Gastrocnemius medialis (tissue), 4 donors: ENCODE results near the gene TFIP11. TPM values are rescaled to one million over a fixed set of nuclear protein-coding genes. Genes with fewer than 3 reads are reported as not detected.

Experiments used
- ATAC-seq, 2 donors: fragments of 150-250 bp; one replicate each; pipeline ENCODE4 v1.9.1; 2016
- DNase-seq, 2 donors: peaks; one replicate each; pipeline ENCODE4 v3.0.0-alpha.2; 2019
- H3K27ac ChIP-seq, 4 donors: fragments of 200-600 bp; sonication (generic); 1 replicate in 1 of 4; 2 replicates in 3 of 4; pipeline ENCODE4 v1.5.1; 2016 to 2018; ENCODE audit warnings: mild to moderate bottlenecking in 2 of 4, moderate library complexity in 1 of 4
- H3K27me3 ChIP-seq, 3 donors: fragments of 200-600 bp; sonication (generic) in 2 of 3; 1 replicate in 1 of 3; 2 replicates in 2 of 3; pipeline versions ENCODE4 v1.5.1 to v1.6.0; 2016 to 2019; ENCODE audit warnings: mild to moderate bottlenecking in 1 of 3, moderate library complexity in 1 of 3
- H3K36me3 ChIP-seq, 2 donors: fragments of 200-600 bp; sonication (generic) in 1 of 2; one replicate each; pipeline ENCODE4 v1.5.1; 2017 to 2018
- H3K4me1 ChIP-seq, 2 donors: fragments of 200-600 bp; sonication (generic) in 1 of 2; one replicate each; pipeline ENCODE4 v1.5.1; 2016 to 2017; ENCODE audit warnings: mild to moderate bottlenecking in 2 of 2
- H3K4me3 ChIP-seq, 4 donors: fragments of 200-600 bp; sonication (generic) in 3 of 4; 1 replicate in 1 of 4; 2 replicates in 3 of 4; pipeline ENCODE4 v1.5.1; 2016 to 2019; ENCODE audit warnings: mild to moderate bottlenecking in 2 of 4
- H3K9me3 ChIP-seq, 3 donors: fragments of 200-600 bp; sonication (generic) in 2 of 3; 1 replicate in 1 of 3; 2 replicates in 2 of 3; pipeline ENCODE4 v1.5.1; 2016 to 2019
- POLR2A ChIP-seq, 2 donors: fragments of 450-650 bp; IDR thresholded peaks; one replicate each; pipeline ENCODE4 v1.6.1; 2017; ENCODE audit warnings: antibody characterized with exemption in 2 of 2, mild to moderate bottlenecking in 2 of 2, moderate library complexity in 2 of 2
- in situ Hi-C, 4 donors: fragments of 200-750 bp; cut with MboI; loops; one replicate each; pipeline versions ENCODE4 v1.15.0 to v1.8.0; 2017; ENCODE audit warnings: low sequenced_read_pairs in 4 of 4
- intact Hi-C: fragments of 100-400 bp; cut with DNase I; formaldehyde crosslinking; loops from one replicate; pipeline ENCODE4 v1.15.1; 2023; ENCODE audit warnings: low total_unique reads
- total RNA-seq, 4 donors: library from RNA; depleted of rRNA; stranded (reverse); fragments of >200 nt; gene quantifications; one replicate each; pipeline versions ENCODE4 v1.1.0 to v1.2.3, GENCODE V29; 2016
- TF ChIP-seq, protein P1 (sequence below), 5 experiments: fragments of 450-650 bp in 3 of 5; fragments of 200-600 bp in 2 of 5; sonication (generic) in 2 of 5; IDR thresholded peaks in 4 of 5; conservative IDR thresholded peaks in 1 of 5; 1 replicate in 4 of 5; 2 replicates in 1 of 5; pipeline ENCODE4 v1.5.1; 2016 to 2019; ENCODE audit warnings: antibody characterized with exemption in 5 of 5, mild to moderate bottlenecking in 3 of 5, moderate library complexity in 3 of 5

TFIP11 gene
- total RNA-seq, 4 donors from 2014 or later: 33.1 to 65.7 (median 49.2) TPM

DNA sequence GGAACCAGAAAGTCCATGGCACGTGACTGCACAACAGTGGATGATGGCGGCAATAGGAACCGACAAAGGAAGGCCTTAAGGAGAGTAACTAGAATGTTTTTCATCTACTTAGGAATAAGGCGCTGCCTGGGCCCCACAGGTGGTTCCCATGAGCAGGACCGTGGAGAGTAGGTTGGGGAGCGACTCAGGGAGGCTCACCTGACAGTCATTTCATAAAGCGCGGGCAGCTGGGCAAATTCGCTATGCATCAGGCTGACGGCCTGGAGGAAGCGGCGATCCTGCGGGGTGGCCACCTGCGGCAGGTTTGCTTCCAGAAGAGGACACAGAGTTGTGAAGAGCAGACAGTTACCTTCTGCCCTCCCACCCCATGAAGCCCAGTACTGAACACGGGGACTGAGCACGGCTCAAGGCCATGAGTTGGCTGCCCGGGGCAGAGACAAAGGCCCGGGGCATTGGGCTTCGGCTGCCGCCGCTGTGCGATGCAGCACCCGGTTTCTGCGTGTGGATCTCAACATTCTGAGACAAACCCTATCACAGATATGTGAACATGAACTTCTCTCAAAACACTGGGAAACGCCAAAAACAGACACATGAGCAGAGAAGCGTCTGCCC, 54.5 kb downstream of the TFIP11 start:
- in situ Hi-C loops: no loop called here

DNA sequence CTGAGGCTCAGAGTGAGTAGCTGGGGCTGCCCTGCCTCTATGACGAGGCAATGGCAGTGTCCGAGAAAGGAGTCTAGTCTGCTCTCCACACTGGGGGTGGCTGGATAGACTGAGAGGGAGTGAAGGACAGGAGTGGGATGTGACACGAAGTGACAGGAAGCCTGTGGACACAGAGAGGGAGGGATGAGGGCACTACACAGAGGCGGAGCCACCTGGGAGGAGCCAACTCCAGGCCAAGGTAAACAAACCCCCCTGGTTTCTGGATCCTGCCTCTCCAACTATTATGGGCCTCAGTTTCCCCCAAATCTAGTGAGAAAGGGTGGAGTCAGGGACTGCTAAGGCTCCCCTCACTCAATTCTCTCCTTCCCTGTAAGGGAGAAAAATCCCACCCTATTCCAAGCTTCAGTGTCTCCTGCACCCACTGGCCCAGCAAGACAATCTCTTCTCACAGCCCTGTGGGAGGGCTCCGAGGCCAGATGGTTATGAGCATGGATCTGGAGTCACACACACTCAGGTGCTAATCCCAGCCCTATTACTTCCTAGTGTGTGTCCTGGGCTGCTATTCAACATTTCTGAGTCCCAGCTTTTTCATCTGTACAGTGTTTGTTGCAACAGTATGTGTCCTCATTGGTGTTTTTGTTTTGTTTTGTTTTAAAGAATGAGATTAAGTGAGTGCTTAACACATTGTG, 58.3 kb downstream of the TFIP11 start:
- DNase-seq: no peak
- in situ Hi-C loops (no loop called here), intact Hi-C loops (no loop called here)
- no peak for TF ChIP-seq POLR2A (IDR thresholded peaks at IDR 0.05)
- TF ChIP-seq, protein P1, sequence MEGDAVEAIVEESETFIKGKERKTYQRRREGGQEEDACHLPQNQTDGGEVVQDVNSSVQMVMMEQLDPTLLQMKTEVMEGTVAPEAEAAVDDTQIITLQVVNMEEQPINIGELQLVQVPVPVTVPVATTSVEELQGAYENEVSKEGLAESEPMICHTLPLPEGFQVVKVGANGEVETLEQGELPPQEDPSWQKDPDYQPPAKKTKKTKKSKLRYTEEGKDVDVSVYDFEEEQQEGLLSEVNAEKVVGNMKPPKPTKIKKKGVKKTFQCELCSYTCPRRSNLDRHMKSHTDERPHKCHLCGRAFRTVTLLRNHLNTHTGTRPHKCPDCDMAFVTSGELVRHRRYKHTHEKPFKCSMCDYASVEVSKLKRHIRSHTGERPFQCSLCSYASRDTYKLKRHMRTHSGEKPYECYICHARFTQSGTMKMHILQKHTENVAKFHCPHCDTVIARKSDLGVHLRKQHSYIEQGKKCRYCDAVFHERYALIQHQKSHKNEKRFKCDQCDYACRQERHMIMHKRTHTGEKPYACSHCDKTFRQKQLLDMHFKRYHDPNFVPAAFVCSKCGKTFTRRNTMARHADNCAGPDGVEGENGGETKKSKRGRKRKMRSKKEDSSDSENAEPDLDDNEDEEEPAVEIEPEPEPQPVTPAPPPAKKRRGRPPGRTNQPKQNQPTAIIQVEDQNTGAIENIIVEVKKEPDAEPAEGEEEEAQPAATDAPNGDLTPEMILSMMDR (IDR thresholded peaks at IDR 0.05 in 4 of 5, conservative IDR thresholded peaks at IDR 0.05 in 1 of 5): no peak
- Histone ChIP-seq H3K4me3 (no peak overlapping the region), H3K27ac (no peak overlapping the region), H3K9me3 (no peaks in the 10 kb centered on the region), H3K4me1 (peaks cover 0 to 7% of the 10 kb centered on the region in 2 donors), H3K36me3 (peaks cover 0 to 46% of the 10 kb centered on the region in 2 donors), H3K27me3 (no peaks in the 10 kb centered on the region)
- ATAC-seq: no peak

More for the DNA sequence above, 54.5 kb downstream of the TFIP11 start:
- no peak for DNase-seq
- Histone ChIP-seq H3K9me3 (no peaks in the 10 kb centered on the region), H3K27ac (no peak overlapping the region), H3K36me3 (peaks cover 0 to 38% of the 10 kb centered on the region in 2 donors), H3K4me3 (no peak overlapping the region), H3K4me1 (peaks cover 0 to 7% of the 10 kb centered on the region in 2 donors), H3K27me3 (no peaks in the 10 kb centered on the region)
- intact Hi-C loops: no loop called here
- no peak for ATAC-seq
- TF ChIP-seq POLR2A (IDR thresholded peaks at IDR 0.05): no peak
- TF ChIP-seq, protein P1 (IDR thresholded peaks at IDR 0.05 in 4 of 5, conservative IDR thresholded peaks at IDR 0.05 in 1 of 5): no peak

DNA sequence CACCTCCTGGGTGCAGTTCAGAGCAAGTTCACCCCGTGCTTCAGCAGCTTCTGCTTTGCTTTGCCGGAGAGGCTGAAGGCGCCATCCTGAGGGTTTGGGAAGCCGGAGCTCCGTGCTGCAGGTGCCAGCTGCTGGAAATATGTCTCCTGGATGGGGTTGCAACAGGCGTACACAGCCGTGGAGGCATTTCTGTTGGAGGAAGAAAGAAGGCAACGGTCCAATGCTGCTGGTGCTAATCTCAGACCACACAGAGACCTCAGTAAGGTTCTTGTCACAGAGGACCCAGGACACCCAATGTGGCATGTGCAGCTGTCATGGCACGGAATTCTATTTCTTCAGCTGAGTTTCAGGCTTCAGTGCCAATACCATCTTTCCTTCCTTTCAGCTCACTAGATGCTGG, 59.1 kb downstream of the TFIP11 start:
- no peak overlapping the region for H3K27ac ChIP-seq
- peaks cover 0 to 41% of the 10 kb centered on the region in 2 donors for H3K36me3 ChIP-seq
- intact Hi-C loops: no loop called here
- DNase-seq (no peak), ATAC-seq (peak in 1 of 2 donors; percentile 24)
- no peaks in the 10 kb centered on the region for H3K9me3 ChIP-seq
- peaks cover 0 to 7% of the 10 kb centered on the region in 2 donors for H3K4me1 ChIP-seq
- TF ChIP-seq POLR2A (IDR thresholded peaks at IDR 0.05): no peak
- TF ChIP-seq, protein P1 (IDR thresholded peaks at IDR 0.05 in 4 of 5, conservative IDR thresholded peaks at IDR 0.05 in 1 of 5): no peak
- H3K4me3 ChIP-seq: no peak overlapping the region
- in situ Hi-C loops: no loop called here
- no peaks in the 10 kb centered on the region for H3K27me3 ChIP-seq

DNA sequence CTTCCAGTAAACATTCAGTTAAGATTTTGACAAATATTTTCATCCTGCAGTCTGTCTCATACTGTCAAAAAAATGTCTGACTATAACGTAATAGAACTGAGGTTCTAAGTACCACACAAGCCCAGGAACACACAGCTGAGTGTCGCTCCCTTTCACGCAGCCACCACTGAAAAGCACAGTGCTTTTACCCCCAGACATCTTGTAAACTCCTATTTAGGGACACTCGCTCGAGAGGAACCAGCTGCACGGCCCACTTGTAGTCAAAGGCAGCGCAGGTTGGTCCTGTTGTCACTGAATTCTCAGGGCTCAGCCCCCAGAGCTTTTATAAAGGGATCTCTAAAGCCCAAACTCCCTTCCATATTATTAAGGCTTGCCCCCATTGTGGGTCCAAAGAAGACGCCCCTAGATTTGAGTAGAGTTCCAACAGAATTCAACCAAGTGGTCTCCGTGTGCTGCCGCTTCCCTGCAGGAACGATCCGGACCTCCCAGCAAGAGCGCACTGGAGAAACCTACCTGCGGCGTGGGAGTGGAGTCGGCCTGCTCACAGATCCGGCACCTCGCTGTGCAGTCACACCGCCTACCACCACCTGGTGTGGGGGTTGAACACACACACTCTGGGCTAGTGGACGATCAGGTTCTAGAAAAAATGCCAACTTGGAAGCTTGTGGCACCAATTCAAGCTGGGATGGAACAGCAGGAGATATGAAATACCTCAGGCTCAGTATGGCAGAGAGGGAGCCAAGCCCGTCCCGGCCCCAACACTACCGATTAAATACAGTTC, 59.8 kb downstream of the TFIP11 start:
- DNase-seq: no peak
- H3K27me3 ChIP-seq: no peaks in the 10 kb centered on the region
- H3K27ac ChIP-seq: no peak overlapping the region
- intact Hi-C loops (no loop called here), in situ Hi-C loops (no loop called here)
- H3K4me1 ChIP-seq: peaks cover 0 to 7% of the 10 kb centered on the region in 2 donors
- H3K9me3 ChIP-seq: no peaks in the 10 kb centered on the region
- peaks cover 0 to 34% of the 10 kb centered on the region in 2 donors for H3K36me3 ChIP-seq
- H3K4me3 ChIP-seq: no peak overlapping the region
- no peak for TF ChIP-seq POLR2A (IDR thresholded peaks at IDR 0.05)
- TF ChIP-seq, protein P1 (IDR thresholded peaks at IDR 0.05 in 4 of 5, conservative IDR thresholded peaks at IDR 0.05 in 1 of 5): no peak
- no peak for ATAC-seq
